Measurements from ENCODE around the gene ZNF540.
A peak's percentile ranks its signal among the peaks of the same experiment; 100 is the strongest.
"Not testable (repeated sequence)": the region's sequence is repeated elsewhere in the genome, so short reads cannot be mapped to it uniquely, and the experiment has no call there.

Gene ZNF540

GRCh38 chr19:37654629-37655300 lies 60.1 kb downstream of the ZNF540 start:
- Mint-ChIP-seq H3K27ac (peak overlapping the region; percentile 26), H3K27me3 (ENCODE audit: low read depth, poor library complexity) (peaks cover 14% of the 10 kb centered on the region), H3K4me3 (peak overlapping the region; percentile 87), H3K4me1 (peaks cover 20% of the 10 kb centered on the region), H3K9me3 (peaks cover 86% of the 10 kb centered on the region), H3K36me3 (ENCODE audit: low read depth) (peaks cover 82% of the 10 kb centered on the region)
- DNase-seq: peak; percentile 54
- TF ChIP-seq CTCF (IDR thresholded peaks at IDR 0.05): no peak

GRCh38 chr19:37655301-37655688 lies 60.6 kb downstream of the ZNF540 start, which contains the start of gene ZFP30:
Gene ZFP30, minus strand, starts transcription at chr19:37655465. Its CDS starts 7,643 bp downstream, at chr19:37647822.
- Mint-ChIP-seq H3K27ac (peak within 1 kb of the TSS; percentile 97), H3K4me1 (peaks cover 20% of the 10 kb centered on the region), H3K36me3 (ENCODE audit: low read depth) (peaks cover 78% of the 10 kb centered on the region), H3K27me3 (ENCODE audit: low read depth, poor library complexity) (peaks cover 14% of the 10 kb centered on the region), H3K4me3 (peak within 1 kb of the TSS; percentile 87), H3K9me3 (peaks cover 84% of the 10 kb centered on the region)
- no peak for TF ChIP-seq CTCF (IDR thresholded peaks at IDR 0.05)
- peak; percentile 92 for DNase-seq

- Mint-ChIP-seq H3K27me3 (ENCODE audit: low read depth, poor library complexity) (peaks cover 14% of the 10 kb centered on the region), H3K4me1 (peaks cover 20% of the 10 kb centered on the region), H3K36me3 (ENCODE audit: low read depth) (peaks cover 78% of the 10 kb centered on the region), H3K4me3 (peak overlapping the region; percentile 87), H3K27ac (peak overlapping the region; percentile 97), H3K9me3 (peaks cover 84% of the 10 kb centered on the region)
- TF ChIP-seq CTCF (IDR thresholded peaks at IDR 0.05): no peak
- peak; percentile 86 for DNase-seq
These were observed 61.2 kb downstream of the ZNF540 start for GRCh38 chr19:37655689-37656371.

- Mint-ChIP-seq H3K27me3 (ENCODE audit: low read depth, poor library complexity) (peaks cover 14% of the 10 kb centered on the region), H3K36me3 (ENCODE audit: low read depth) (peaks cover 73% of the 10 kb centered on the region), H3K4me1 (peaks cover 20% of the 10 kb centered on the region), H3K4me3 (peak overlapping the region; percentile 87), H3K9me3 (peaks cover 84% of the 10 kb centered on the region)
- DNase-seq, H3K27ac Mint-ChIP-seq: not testable (repeated sequence)
These were observed 62.5 kb downstream of the ZNF540 start for GRCh38 chr19:37657157-37657556.
